Neuronal stem cell (in vitro differentiated cells): ENCODE measurements around the gene PLPPR1.

Experiments used
- DNase-seq: peaks from one replicate; pipeline ENCODE4 v3.0.0-alpha.2; 2013; ENCODE audit warnings: low spot score
- H2AFZ ChIP-seq: one replicate; pipeline ENCODE4 v1.6.1; 2013; ENCODE audit warnings: mild to moderate bottlenecking, low read length, inconsistent platforms
- H2AK5ac ChIP-seq: 2 replicates; pipeline ENCODE4 v1.6.1; 2013; ENCODE audit warnings: low read depth, mild to moderate bottlenecking, inconsistent platforms, low read length, moderate library complexity, mixed read lengths
- H2BK120ac ChIP-seq: 2 replicates; pipeline ENCODE4 v1.6.1; 2013; ENCODE audit warnings: low read depth, mild to moderate bottlenecking, inconsistent platforms, low read length, moderate library complexity, mixed read lengths
- H2BK12ac ChIP-seq: one replicate; pipeline ENCODE4 v1.6.1; 2013; ENCODE audit warnings: low read length, inconsistent platforms
- H2BK15ac ChIP-seq: 2 replicates; pipeline ENCODE4 v1.6.1; 2013; ENCODE audit warnings: mild to moderate bottlenecking, low read length, inconsistent platforms, mixed read lengths
- H2BK5ac ChIP-seq: one replicate; pipeline ENCODE4 v1.6.1; 2013; ENCODE audit warnings: inconsistent platforms, mild to moderate bottlenecking, low read length, moderate library complexity
- H3K14ac ChIP-seq: one replicate; pipeline ENCODE4 v1.6.1; 2013; ENCODE audit warnings: low read length, inconsistent platforms
- H3K18ac ChIP-seq: 2 replicates; pipeline ENCODE4 v1.6.1; 2013; ENCODE audit warnings: low read length, inconsistent platforms
- H3K23ac ChIP-seq: 2 replicates; pipeline ENCODE4 v1.6.1; 2013; ENCODE audit warnings: low read depth, mild to moderate bottlenecking, mixed read lengths, low read length, inconsistent platforms; ENCODE audit not compliant: poor library complexity
- H3K27ac ChIP-seq: replicated peaks from 3 replicates; pipeline ENCODE4 v1.5.1; 2013; ENCODE audit warnings: low read length, inconsistent platforms
- H3K27me3 ChIP-seq, 3 experiments: 2 replicates each; pipeline ENCODE4 v1.6.1; 2013; ENCODE audit warnings: low read length in 3 of 3, mild to moderate bottlenecking in 2 of 3, inconsistent platforms in 1 of 3, low read depth in 1 of 3, mixed read lengths in 1 of 3, moderate library complexity in 1 of 3; ENCODE audit not compliant: control insufficient read depth in 3 of 3, insufficient read depth in 3 of 3
- H3K36me3 ChIP-seq, 2 donors: replicated peaks in 1 of 2; 2 replicates each; pipeline ENCODE4 v1.6.1; 2013; ENCODE audit warnings: low read length in 2 of 2; ENCODE audit not compliant: control insufficient read depth in 2 of 2, insufficient read depth in 2 of 2
- H3K4ac ChIP-seq: 2 replicates; pipeline ENCODE4 v1.6.1; 2013; ENCODE audit warnings: inconsistent platforms, mild to moderate bottlenecking, low read length, moderate library complexity
- H3K4me1 ChIP-seq, 2 donors: 1 replicate in 1 of 2; 2 replicates in 1 of 2; pipeline ENCODE4 v1.6.1; 2013; ENCODE audit warnings: low read length in 2 of 2, low read depth in 1 of 2; ENCODE audit not compliant: control insufficient read depth in 2 of 2, insufficient read depth in 1 of 2
- H3K4me2 ChIP-seq: one replicate; pipeline ENCODE4 v1.6.1; 2013; ENCODE audit warnings: mild to moderate bottlenecking, low read length, inconsistent platforms; ENCODE audit not compliant: insufficient read depth, poor library complexity, severe bottlenecking
- H3K4me3 ChIP-seq, 2 donors: 2 replicates each; pipeline ENCODE4 v1.5.1; 2013; ENCODE audit warnings: low read length in 2 of 2, mild to moderate bottlenecking in 2 of 2, inconsistent platforms in 1 of 2, moderate library complexity in 1 of 2
- H3K79me1 ChIP-seq: one replicate; pipeline ENCODE4 v1.6.1; 2013; ENCODE audit warnings: low read depth, mild to moderate bottlenecking, inconsistent platforms, low read length, moderate library complexity
- H3K9ac ChIP-seq: one replicate; pipeline ENCODE4 v1.6.1; 2013; ENCODE audit warnings: mild to moderate bottlenecking, low read depth, low read length, inconsistent platforms; ENCODE audit not compliant: poor library complexity
- H3K9me3 ChIP-seq, 2 donors: replicated peaks in 1 of 2; 2 replicates each; pipeline versions ENCODE3 to v1.6.1; 2013; ENCODE audit warnings: low read length in 2 of 2, mild to moderate bottlenecking in 2 of 2, inconsistent platforms in 1 of 2, low read depth in 1 of 2, mixed read lengths in 1 of 2, moderate library complexity in 1 of 2; ENCODE audit not compliant: control insufficient read depth in 2 of 2, insufficient read depth in 1 of 2
- H4K8ac ChIP-seq: one replicate; pipeline ENCODE4 v1.6.1; 2013; ENCODE audit warnings: low read depth, mild to moderate bottlenecking, inconsistent platforms, low read length, moderate library complexity
- H4K91ac ChIP-seq: one replicate; pipeline ENCODE4 v1.6.1; 2013; ENCODE audit warnings: low read length, low read depth, mild to moderate bottlenecking, inconsistent platforms; ENCODE audit not compliant: poor library complexity
- WGBS, 2 donors: extraction: QIAGEN DNeasy Blood & Tissue Kit; methylation state at CpG; one replicate each; pipeline ENCODE4 v1.1.7; 2013; ENCODE audit warnings: missing lambda C conversion rate in 2 of 2, mixed read lengths in 1 of 2; ENCODE audit not compliant: insufficient read length in 2 of 2, insufficient replicate concordance in 1 of 2; ENCODE audit errors: extremely low coverage in 2 of 2; 5-methylcytosine and 5-hydroxymethylcytosine counted together

PLPPR1 gene

DNA sequence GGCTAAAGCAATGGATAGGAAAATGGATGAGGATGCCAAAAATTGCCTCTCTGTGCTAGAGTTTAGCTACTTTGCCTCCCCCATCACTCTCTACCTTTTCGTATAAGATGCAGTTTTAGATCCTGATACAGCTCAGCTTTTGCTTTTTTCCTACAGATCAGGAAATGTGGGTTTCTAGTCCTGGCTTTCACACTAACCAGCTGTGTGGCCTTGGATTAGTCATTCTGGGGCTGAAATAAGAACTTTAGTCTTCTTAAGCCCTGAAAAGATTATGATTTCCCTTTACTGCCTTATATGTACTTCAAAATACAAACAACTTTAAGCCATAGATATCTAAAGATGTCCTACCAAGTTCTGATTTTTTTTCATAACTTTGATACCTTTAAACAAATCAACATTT, 239.9 kb downstream of the PLPPR1 start:
- no peak overlapping the region for H2AK5ac ChIP-seq
- no peak overlapping the region for H2BK5ac ChIP-seq
- no peak overlapping the region for H2BK120ac ChIP-seq
- H2AFZ ChIP-seq = no peak overlapping the region
- H3K36me3 ChIP-seq = no peaks in the 10 kb centered on the region
- H3K79me1 ChIP-seq = no peaks in the 10 kb centered on the region
- H3K27me3 ChIP-seq = no peaks in the 10 kb centered on the region
- WGBS, 2 donors = no CpG with 5 or more reads among the region's 1 CpG
- H4K91ac ChIP-seq = no peak overlapping the region
- no peak overlapping the region for H3K18ac ChIP-seq
- peaks cover 0 to 7% of the 10 kb centered on the region in 2 donors for H3K4me1 ChIP-seq
- peaks cover 0 to 2% of the 10 kb centered on the region in 2 donors for H3K9me3 ChIP-seq
- no peak overlapping the region for H3K4me3 ChIP-seq
- H3K27ac ChIP-seq = no peak overlapping the region
- no peak overlapping the region for H4K8ac ChIP-seq
- H3K9ac ChIP-seq = no peak overlapping the region
- H3K14ac ChIP-seq = no peak overlapping the region
- no peak overlapping the region for H3K23ac ChIP-seq
- no peak overlapping the region for H2BK12ac ChIP-seq
- no peak overlapping the region for H2BK15ac ChIP-seq
- H3K4ac ChIP-seq = no peak overlapping the region
- no peak for DNase-seq
- no peak overlapping the region for H3K4me2 ChIP-seq

DNA sequence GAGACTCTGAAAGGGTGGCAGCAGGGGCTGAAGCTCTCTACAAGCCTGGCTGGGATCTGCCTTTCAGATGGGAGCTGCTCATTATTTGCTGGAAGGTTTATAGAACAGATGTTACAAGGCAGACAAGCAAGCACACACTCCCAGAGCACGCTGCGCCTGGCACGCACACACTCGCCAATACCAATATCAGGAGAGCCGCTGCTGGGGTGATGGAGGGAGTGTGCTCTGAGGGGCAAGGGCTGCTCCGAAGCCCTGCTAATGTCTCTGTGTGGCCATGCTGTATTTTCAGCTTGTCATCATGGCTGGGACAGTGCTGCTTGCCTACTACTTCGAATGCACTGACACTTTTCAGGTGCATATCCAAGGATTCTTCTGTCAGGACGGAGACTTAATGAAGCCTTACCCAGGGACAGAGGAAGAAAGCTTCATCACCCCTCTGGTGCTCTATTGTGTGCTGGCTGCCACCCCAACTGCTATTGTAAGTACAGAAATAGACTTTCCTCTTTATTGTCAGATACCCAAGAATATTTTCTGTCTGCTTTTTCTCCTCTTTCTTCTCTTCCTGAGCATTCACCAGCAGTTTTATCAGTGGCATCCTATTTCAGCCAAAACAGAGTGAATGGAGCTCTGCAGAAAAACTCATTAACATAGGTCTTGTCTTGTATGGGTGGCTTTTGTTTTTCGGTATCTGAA, 241.2 kb downstream of the PLPPR1 start:
- Histone ChIP-seq H2BK12ac (no peak overlapping the region), H3K9ac (no peak overlapping the region), H3K36me3 (no peaks in the 10 kb centered on the region), H3K14ac (peak overlapping the region; percentile 94), H4K91ac (no peak overlapping the region), H3K4ac (no peak overlapping the region), H3K4me2 (no peak overlapping the region), H3K27me3 (no peaks in the 10 kb centered on the region), H3K27ac (no peak overlapping the region), H3K23ac (no peak overlapping the region), H3K18ac (peak overlapping the region; percentile 48), H2BK15ac (no peak overlapping the region), H2AFZ (no peak overlapping the region), H4K8ac (no peak overlapping the region), H2BK120ac (no peak overlapping the region), H3K4me1 (peaks cover 0 to 7% of the 10 kb centered on the region in 2 donors), H2AK5ac (no peak overlapping the region), H3K9me3 (peaks cover 0 to 2% of the 10 kb centered on the region in 2 donors), H2BK5ac (no peak overlapping the region), H3K79me1 (no peaks in the 10 kb centered on the region), H3K4me3 (no peak overlapping the region)
- no CpG with 5 or more reads among the region's 9 CpGs for WGBS, 2 donors
- no peak for DNase-seq

DNA sequence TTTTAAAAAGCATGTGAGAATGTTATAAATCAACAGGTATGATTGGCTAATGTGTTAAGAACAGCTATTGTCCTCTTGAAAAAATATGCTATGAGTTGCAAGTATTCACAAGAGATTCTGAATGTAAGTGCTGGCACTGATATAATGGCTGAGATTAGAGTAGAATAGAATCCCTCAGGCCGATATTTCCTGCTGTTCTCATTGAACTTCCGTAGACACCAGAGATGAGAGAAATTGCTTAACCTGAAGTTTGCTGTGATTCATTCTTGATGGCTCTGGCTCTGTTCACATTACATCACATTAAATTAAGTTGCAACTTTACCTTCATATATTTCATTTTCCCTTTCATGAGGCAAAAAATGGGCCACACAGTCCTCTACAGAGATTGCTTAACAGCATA, 241.8 kb downstream of the PLPPR1 start:
- H2BK12ac ChIP-seq = no peak overlapping the region
- H2AK5ac ChIP-seq = no peak overlapping the region
- H2AFZ ChIP-seq = no peak overlapping the region
- no peak overlapping the region for H2BK15ac ChIP-seq
- H2BK5ac ChIP-seq = no peak overlapping the region
- no peak overlapping the region for H3K4ac ChIP-seq
- H3K79me1 ChIP-seq = no peaks in the 10 kb centered on the region
- no peak overlapping the region for H3K18ac ChIP-seq
- no peak overlapping the region for H3K4me2 ChIP-seq
- H3K23ac ChIP-seq = no peak overlapping the region
- no peaks in the 10 kb centered on the region for H3K36me3 ChIP-seq
- no peak overlapping the region for H3K4me3 ChIP-seq
- no peak overlapping the region for H3K14ac ChIP-seq
- no peak overlapping the region for H2BK120ac ChIP-seq
- WGBS, 2 donors = no CpG with 5 or more reads among the region's 2 CpGs
- H3K9me3 ChIP-seq = peaks cover 0 to 2% of the 10 kb centered on the region in 2 donors
- H4K91ac ChIP-seq = no peak overlapping the region
- peaks cover 0 to 8% of the 10 kb centered on the region in 2 donors for H3K4me1 ChIP-seq
- no peaks in the 10 kb centered on the region for H3K27me3 ChIP-seq
- no peak overlapping the region for H3K9ac ChIP-seq
- no peak overlapping the region for H4K8ac ChIP-seq
- no peak for DNase-seq
- no peak overlapping the region for H3K27ac ChIP-seq

DNA sequence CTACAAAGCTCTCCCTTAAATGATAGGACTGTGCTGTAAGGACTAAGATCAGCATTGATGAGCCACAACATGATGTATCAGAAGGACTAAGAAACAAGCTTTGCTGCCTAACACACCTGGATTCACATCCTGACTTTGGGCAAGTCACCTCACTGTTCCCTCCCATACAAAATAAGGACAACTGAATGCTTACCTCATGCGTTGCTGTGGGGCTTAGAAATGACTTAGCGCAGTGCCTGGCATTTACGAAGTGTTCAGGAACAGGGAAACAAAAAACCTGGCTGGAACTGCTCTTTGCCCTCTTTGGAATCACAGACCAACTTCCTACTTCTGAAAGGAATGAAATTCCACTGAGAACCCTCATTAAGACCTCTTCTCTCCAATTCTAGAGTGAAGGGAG, 242.6 kb downstream of the PLPPR1 start:
- Histone ChIP-seq H4K8ac (no peak overlapping the region), H3K4ac (no peak overlapping the region), H3K4me2 (no peak overlapping the region), H2BK15ac (no peak overlapping the region), H2BK120ac (no peak overlapping the region), H3K27me3 (no peaks in the 10 kb centered on the region), H3K4me3 (no peak overlapping the region), H3K36me3 (no peaks in the 10 kb centered on the region), H3K18ac (no peak overlapping the region), H3K9me3 (peaks cover 0 to 2% of the 10 kb centered on the region in 2 donors), H3K23ac (no peak overlapping the region), H2AK5ac (no peak overlapping the region), H3K14ac (no peak overlapping the region), H2BK5ac (no peak overlapping the region), H2AFZ (no peak overlapping the region), H4K91ac (no peak overlapping the region), H3K9ac (no peak overlapping the region), H3K4me1 (peaks cover 0 to 10% of the 10 kb centered on the region in 2 donors), H3K79me1 (no peaks in the 10 kb centered on the region), H2BK12ac (no peak overlapping the region), H3K27ac (no peak overlapping the region)
- DNase-seq = no peak
- no CpG with 5 or more reads among the region's 3 CpGs for WGBS, 2 donors
